ENCODE measurements around the gene LSP1.

The LSP1 gene

GRCh38 chr11:1825039-1825740 is 27.7 kb upstream of the LSP1 start:
- DNase-seq: no peak

- DNase-seq: no peak
These were observed 27.0 kb upstream of the LSP1 start for GRCh38 chr11:1825785-1826451.

- DNase-seq: no peak
These were observed 26.3 kb upstream of the LSP1 start for GRCh38 chr11:1826552-1827094.

- DNase-seq: no peak
These were observed 25.6 kb upstream of the LSP1 start for GRCh38 chr11:1827095-1827813.

- DNase-seq: no peak
These were observed 25.0 kb upstream of the LSP1 start for GRCh38 chr11:1827931-1828330.

GRCh38 chr11:1828542-1828941 is 24.3 kb upstream of the LSP1 start:
- peak; percentile 55 for DNase-seq

- no peak for DNase-seq
These were observed 23.7 kb upstream of the LSP1 start for GRCh38 chr11:1829039-1829820.

- DNase-seq: no peak
These were observed 22.9 kb upstream of the LSP1 start for GRCh38 chr11:1830004-1830321.

- DNase-seq: peak; percentile 56
These were observed 22.3 kb upstream of the LSP1 start for GRCh38 chr11:1830322-1831223.

GRCh38 chr11:1831338-1832210 is 21.3 kb upstream of the LSP1 start:
- DNase-seq: peak; percentile 53

GRCh38 chr11:1832211-1832919 is 20.5 kb upstream of the LSP1 start:
- DNase-seq: peak; percentile 92

GRCh38 chr11:1832920-1833295 is 20.0 kb upstream of the LSP1 start:
- DNase-seq: no peak

- no peak for DNase-seq
These were observed 18.7 kb upstream of the LSP1 start for GRCh38 chr11:1834062-1834610.

GRCh38 chr11:1834779-1835670 is 17.9 kb upstream of the LSP1 start, which contains the start of gene SYT8:
SYT8 (plus strand) TSS chr11:1834990; CDS start chr11:1835106, 116 bp downstream.
- peak; percentile 53 for DNase-seq

- no peak for DNase-seq
These were observed 17.2 kb upstream of the LSP1 start for GRCh38 chr11:1835671-1836010.

- no peak for DNase-seq
These were observed 16.6 kb upstream of the LSP1 start for GRCh38 chr11:1836011-1836945.

- peak; percentile 95 for DNase-seq
These were observed 15.5 kb upstream of the LSP1 start for GRCh38 chr11:1837171-1838076.
